GM20000 (cell line): ENCODE data around the gene GREB1.
A peak's percentile ranks its signal among the peaks of the same experiment; 100 is the strongest.

Experiments
- DNase-seq: peaks from one replicate; pipeline ENCODE4 v3.0.0; 2012; ENCODE audit warnings: low spot score
- TF ChIP-seq, protein P1 (sequence below): IDR thresholded peaks from 2 replicates; pipeline ENCODE4 v1.5.1; 2012; ENCODE audit warnings: mild to moderate bottlenecking, control low read depth; ENCODE audit errors: extremely low read depth, missing control alignments

Gene GREB1

DNA sequence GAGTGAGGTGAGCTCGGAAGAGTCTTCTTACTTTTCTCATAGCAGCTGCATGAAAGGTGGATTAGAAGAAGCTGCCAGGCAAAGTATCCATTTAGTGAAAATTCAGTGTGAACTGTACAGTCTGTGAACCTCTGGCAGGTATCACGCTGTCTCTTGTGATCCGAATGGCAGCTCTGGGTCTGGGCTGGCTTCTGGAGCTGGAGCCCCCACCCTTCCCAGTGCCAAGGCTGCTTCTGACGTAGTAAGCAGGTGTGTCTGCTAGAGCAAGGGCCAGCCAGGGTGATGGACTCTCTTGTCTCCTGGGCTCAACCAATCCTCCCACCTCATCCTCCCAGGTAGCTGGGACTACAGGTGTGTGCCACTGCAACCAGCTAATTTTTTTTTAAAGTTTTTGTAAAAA, 150.1 kb downstream of the GREB1 start:
- DNase-seq = no peak
- TF ChIP-seq, protein P1, sequence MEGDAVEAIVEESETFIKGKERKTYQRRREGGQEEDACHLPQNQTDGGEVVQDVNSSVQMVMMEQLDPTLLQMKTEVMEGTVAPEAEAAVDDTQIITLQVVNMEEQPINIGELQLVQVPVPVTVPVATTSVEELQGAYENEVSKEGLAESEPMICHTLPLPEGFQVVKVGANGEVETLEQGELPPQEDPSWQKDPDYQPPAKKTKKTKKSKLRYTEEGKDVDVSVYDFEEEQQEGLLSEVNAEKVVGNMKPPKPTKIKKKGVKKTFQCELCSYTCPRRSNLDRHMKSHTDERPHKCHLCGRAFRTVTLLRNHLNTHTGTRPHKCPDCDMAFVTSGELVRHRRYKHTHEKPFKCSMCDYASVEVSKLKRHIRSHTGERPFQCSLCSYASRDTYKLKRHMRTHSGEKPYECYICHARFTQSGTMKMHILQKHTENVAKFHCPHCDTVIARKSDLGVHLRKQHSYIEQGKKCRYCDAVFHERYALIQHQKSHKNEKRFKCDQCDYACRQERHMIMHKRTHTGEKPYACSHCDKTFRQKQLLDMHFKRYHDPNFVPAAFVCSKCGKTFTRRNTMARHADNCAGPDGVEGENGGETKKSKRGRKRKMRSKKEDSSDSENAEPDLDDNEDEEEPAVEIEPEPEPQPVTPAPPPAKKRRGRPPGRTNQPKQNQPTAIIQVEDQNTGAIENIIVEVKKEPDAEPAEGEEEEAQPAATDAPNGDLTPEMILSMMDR = no peak

DNA sequence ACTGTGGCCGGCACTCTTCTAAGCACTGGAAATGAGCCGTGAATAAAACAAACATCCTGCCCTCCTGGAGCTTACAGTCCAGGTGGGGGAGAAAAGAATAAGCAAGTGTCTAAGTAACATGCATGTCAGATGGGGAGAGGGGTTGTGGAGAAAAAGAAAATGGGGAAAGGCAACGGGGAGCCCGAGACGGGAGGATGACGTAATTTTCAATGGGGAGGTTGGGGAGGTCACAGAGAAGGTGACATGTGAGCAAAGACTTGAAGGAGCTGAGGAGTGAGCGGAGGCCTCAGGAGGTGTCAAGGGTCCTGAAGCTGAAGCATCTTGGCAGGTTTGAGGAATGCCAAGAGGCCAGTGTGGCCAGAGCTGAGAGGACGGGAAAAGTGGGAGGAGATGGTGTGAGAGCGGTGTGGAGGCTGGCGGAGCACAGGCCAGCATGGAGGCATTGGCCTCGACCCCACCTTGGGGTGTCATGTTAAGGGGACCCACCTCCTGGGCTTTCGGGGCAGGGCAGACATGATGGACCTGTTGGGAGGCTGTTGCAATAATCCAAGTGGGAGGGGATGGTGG, 151.1 kb downstream of the GREB1 start:
- no peak for DNase-seq
- TF ChIP-seq, protein P1 = no peak

DNA sequence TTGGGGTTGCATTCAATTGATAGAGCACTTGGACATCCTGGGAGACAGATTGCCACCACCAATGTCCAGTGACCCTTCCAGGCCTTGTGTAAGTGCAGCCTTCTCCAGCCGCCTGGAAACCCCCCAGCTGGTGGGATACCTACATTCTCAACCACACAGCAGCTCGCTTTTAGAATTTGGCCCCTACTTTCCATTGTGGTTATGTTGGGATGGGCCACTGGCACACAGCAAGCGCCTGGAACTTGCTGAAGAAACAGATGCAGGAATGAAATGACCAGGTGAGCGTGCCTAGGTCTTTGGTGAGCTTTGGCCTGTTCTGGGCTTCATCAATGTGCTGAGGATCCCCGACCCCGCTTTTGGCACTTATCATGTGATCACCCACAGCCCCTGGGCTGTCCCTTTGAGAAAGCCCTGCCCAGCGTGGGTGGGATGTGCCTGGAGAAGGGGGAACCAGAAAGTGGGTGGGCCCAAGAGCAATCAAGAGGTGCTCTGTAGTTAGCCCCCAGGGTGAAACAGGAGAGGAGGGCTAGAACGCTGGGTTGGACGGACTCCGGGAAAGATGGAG, 152.1 kb downstream of the GREB1 start:
- TF ChIP-seq, protein P1 = no peak
- DNase-seq = no peak

DNA sequence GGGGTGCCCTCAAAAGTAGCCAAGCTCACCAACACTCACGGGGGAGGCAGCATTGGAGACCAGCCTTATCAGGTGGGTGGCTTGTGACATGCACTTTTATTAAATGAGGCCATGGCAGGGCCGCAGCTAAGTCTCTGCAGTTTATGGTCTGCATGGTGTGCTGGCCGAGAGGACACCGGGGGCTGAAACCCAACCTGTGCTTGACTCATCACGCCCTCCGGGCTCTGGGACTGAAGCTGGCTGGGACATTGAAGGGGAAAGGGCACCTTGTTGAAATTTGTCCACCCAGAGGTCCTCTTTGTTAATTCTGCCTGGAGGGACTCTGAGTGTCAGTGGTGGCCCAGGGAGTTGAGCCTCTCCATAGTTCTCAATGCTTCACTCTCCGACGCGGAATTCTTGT, 153.9 kb downstream of the GREB1 start:
- TF ChIP-seq, protein P1 = no peak
- DNase-seq = no peak

DNA sequence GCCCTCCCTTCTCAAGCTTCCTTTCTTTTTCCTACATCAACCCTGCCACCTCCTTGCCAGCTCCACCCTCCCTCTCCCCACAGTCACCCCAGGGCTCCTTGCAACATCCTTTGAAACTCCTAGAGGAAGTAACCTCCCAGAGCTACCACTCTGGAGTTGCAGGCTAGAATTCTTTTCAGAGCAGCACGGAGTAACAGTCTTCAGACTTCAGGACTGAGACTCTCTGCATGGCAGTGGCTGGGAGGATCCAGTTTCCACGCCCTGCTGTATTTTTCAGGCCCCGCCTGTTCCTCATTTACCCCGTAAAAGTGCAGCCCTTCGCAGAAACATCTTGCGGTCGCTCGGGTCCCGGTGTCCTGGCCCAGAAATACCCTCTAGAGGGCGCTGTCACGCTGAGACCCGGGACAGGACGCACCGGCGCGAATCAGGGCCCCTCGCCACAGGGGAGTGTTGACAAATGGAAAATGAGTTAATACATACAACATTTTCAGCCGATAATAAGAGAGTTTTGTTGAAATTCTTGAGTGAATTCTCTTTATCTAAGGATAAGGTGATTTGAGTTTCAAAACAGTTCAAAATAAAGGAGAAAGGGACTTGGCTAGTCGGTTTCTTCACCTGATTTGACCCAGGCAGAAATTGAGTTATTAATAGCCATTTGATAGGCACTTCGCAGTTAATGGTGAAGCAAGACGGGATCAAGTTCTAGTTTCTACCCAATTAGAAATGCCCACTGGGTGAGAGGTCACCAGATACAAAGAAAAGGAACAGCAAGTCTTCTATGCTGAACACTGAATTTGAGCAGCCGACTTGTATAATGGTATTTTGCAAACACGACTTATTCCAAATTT, 154.6 kb downstream of the GREB1 start:
- TF ChIP-seq, protein P1 = peak; percentile 71
- DNase-seq = peak; percentile 80

DNA sequence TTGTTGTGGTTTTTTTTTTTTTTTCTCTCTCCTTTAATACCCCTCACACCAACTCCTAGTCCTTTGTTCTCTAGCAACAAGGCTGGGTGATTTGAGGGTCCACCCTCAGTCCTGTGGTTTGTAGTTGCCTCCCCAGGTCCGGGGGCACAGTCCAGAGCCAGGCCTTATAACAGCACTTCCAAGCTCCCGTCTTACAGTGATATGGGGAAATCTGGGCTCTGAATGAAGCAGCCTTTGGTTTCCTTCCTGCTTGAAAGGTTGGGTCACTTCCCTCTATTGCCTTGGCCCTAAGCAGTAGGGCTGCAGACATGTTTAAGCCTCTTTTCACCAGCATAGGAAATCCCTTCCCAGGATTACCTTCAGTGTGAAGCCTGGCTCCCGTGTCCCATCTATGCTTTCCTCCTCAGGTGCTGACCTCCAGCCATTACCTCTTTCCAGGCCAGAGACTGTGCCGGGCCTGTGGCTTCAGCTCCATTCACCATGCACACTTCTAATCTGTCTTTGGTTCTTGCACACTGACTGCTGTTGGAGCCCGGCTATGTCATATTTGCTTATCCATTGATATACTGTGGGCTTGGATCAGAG, 157.3 kb downstream of the GREB1 start:
- DNase-seq = no peak
- TF ChIP-seq, protein P1 = no peak
